Thoracic aorta (tissue), 2 donors: ENCODE measurements around the gene MMP24OS. TPM values are rescaled to one million over a fixed set of nuclear protein-coding genes. Genes with fewer than 3 reads are reported as not detected.
"Not testable (repeated sequence)": the region's sequence is repeated elsewhere in the genome, so short reads cannot be mapped to it uniquely, and the experiment has no call there.

ENCODE experiments used
- ATAC-seq: fragments of 150-250 bp; one replicate; pipeline ENCODE4 v1.8.0; 2017; ENCODE audit warnings: low read depth; ENCODE audit not compliant: insufficient number of reproducible peaks, low FRiP score
- DNase-seq: peaks from one replicate; pipeline ENCODE4 v3.0.0-alpha.2; 2020; ENCODE audit warnings: low spot score
- H3K27ac ChIP-seq, 2 donors: fragments of 200-600 bp; sonication (generic); 1 replicate in 1 of 2; 2 replicates in 1 of 2; pipeline ENCODE4 v1.5.1; 2016; ENCODE audit warnings: mild to moderate bottlenecking in 2 of 2, moderate library complexity in 2 of 2
- H3K27me3 ChIP-seq: fragments of 200-600 bp; sonication (generic); replicated peaks from 2 replicates; pipeline ENCODE4 v1.6.0; 2016; ENCODE audit warnings: mild to moderate bottlenecking; ENCODE audit not compliant: insufficient read depth
- H3K36me3 ChIP-seq: fragments of 200-600 bp; sonication (generic); one replicate; pipeline ENCODE4 v1.5.1; 2016
- H3K4me1 ChIP-seq, 2 donors: fragments of 200-600 bp; sonication (generic); 1 replicate in 1 of 2; 2 replicates in 1 of 2; pipeline versions ENCODE4 v1.5.1 to v1.6.0; 2016; ENCODE audit warnings: low read depth in 2 of 2, mild to moderate bottlenecking in 1 of 2; ENCODE audit not compliant: control insufficient read depth in 1 of 2
- H3K4me3 ChIP-seq: fragments of 200-600 bp; sonication (generic); 2 replicates; pipeline ENCODE4 v1.5.1; 2016; ENCODE audit warnings: mild to moderate bottlenecking
- H3K9me3 ChIP-seq: fragments of 200-600 bp; sonication (generic); 2 replicates; pipeline ENCODE4 v1.5.1; 2016
- CTCF ChIP-seq: fragments of 200-600 bp; sonication (generic); IDR thresholded peaks from one replicate; pipeline ENCODE4 v1.5.1; 2019; ENCODE audit warnings: antibody characterized with exemption
- total RNA-seq, 2 donors: library from RNA; depleted of rRNA; stranded (reverse); fragments of >200 nt; gene quantifications; one replicate each; pipeline versions ENCODE4 v1.1.0 to v1.2.3, GENCODE V29; 2016

Gene MMP24OS
- total RNA-seq, 2 donors from 2014 or later, result 38.1 to 38.3 TPM

- peak overlapping the region; percentile 67 to 69 for H3K27ac ChIP-seq
- DNase-seq (no peak), ATAC-seq (no peak)
- H3K4me1 ChIP-seq, result peaks cover 20 to 36% of the 10 kb centered on the region in 2 donors
- H3K36me3 ChIP-seq, result peaks cover 7% of the 10 kb centered on the region
- no peaks in the 10 kb centered on the region for H3K9me3 ChIP-seq
- no peak for TF ChIP-seq CTCF
- H3K27me3 ChIP-seq, result no peaks in the 10 kb centered on the region
- no peak overlapping the region for H3K4me3 ChIP-seq
Measured at GRCh38 chr20:35263532-35264341, 14.2 kb downstream of the MMP24OS start.

- peak; percentile 50 for ATAC-seq
- peak overlapping the region; percentile 67 to 69 for H3K27ac ChIP-seq
- peak; percentile 24 for TF ChIP-seq CTCF
- H3K4me3 ChIP-seq, H3K27me3 ChIP-seq, H3K9me3 ChIP-seq, H3K36me3 ChIP-seq, DNase-seq: not testable (repeated sequence)
- H3K4me1 ChIP-seq, result peaks cover 20 to 39% of the 10 kb centered on the region in 2 donors
Measured at GRCh38 chr20:35262731-35263531, 15.0 kb downstream of the MMP24OS start.

GRCh38 chr20:35262321-35262720 is 15.6 kb downstream of the MMP24OS start:
- not testable (repeated sequence) for H3K27me3 ChIP-seq, H3K36me3 ChIP-seq, H3K9me3 ChIP-seq, H3K27ac ChIP-seq, DNase-seq, ATAC-seq, H3K4me3 ChIP-seq
- peaks cover 24 to 45% of the 10 kb centered on the region in 2 donors for H3K4me1 ChIP-seq

GRCh38 chr20:35260426-35260825 is 17.5 kb downstream of the MMP24OS start:
- TF ChIP-seq CTCF, result no peak
- DNase-seq, result no peak
- no peaks in the 10 kb centered on the region for H3K36me3 ChIP-seq
- H3K27me3 ChIP-seq, result no peaks in the 10 kb centered on the region
- peaks cover 24 to 50% of the 10 kb centered on the region in 2 donors for H3K4me1 ChIP-seq
- no peak for ATAC-seq
- H3K9me3 ChIP-seq, result no peaks in the 10 kb centered on the region
- no peak overlapping the region for H3K4me3 ChIP-seq
- H3K27ac ChIP-seq, result peak overlapping the region; percentile 61 to 79

- H3K27ac ChIP-seq, result no peak overlapping the region
- no peaks in the 10 kb centered on the region for H3K27me3 ChIP-seq
- DNase-seq (no peak), ATAC-seq (no peak)
- no peak overlapping the region for H3K4me3 ChIP-seq
- no peak for TF ChIP-seq CTCF
- H3K36me3 ChIP-seq, result no peaks in the 10 kb centered on the region
- H3K4me1 ChIP-seq, result peaks cover 14 to 34% of the 10 kb centered on the region in 2 donors
- H3K9me3 ChIP-seq, result no peaks in the 10 kb centered on the region
Measured at GRCh38 chr20:35257175-35257909, 20.6 kb downstream of the MMP24OS start.
